Measurements from ENCODE around the gene ELP2. TPM values are rescaled to one million over a fixed set of nuclear protein-coding genes. Genes with fewer than 3 reads are reported as not detected.

The ELP2 gene
- total and polyA plus RNA-seq, 2 of the 8 experiments (the other 6 are each of a cell fraction or from before 2014, with no cell fraction given), result 55.8 to 165 TPM

DNA sequence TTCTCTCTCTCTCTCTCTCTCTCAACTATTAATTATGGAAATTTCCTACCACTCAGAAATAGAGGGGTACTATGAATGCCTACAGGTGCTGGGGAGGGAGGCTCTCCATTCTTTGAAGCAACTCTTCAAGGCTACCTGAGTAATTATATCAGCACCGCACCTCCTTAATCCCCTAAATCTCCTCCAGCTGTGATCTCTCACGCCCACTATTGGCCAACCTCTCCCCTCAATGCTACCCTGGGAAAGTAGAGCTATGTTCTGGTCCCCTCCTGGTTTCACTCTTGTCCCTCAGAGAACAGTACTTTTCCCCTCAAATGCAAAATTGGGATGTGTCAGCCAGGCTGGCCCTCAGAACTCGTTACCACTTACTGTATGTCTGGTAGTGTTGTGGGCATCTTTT lies 59.2 kb downstream of the ELP2 start:
- Histone ChIP-seq H2AK5ac (ENCODE audit: low read depth, low read length) (no peak overlapping the region), H3K9ac (replicated peaks in 1 of 4; ENCODE audit: extremely low read depth in 1 of 4, low read depth in 3 of 4, low read length in 3 of 4) (no peak overlapping the region), H3K36me3 (ENCODE audit: control insufficient read depth in 2 of 4, insufficient read depth in 4 of 4, low read length in 3 of 4) (no peaks in the 10 kb centered on the region), H2BK15ac (ENCODE audit: low read length) (no peak overlapping the region), H4K8ac (ENCODE audit: extremely low read depth, insufficient read depth, low read length) (no peak overlapping the region), H3K4ac (replicated peaks; ENCODE audit: insufficient read length, low read depth, low read length) (no peak overlapping the region), H4K20me1 (replicated peaks in 1 of 2; ENCODE audit: control insufficient read depth in 1 of 2, insufficient read depth in 2 of 2, low read length in 2 of 2) (peaks cover 0 to 2% of the 10 kb centered on the region in 2 experiments), H3K4me1 (replicated peaks in 1 of 4; ENCODE audit: control insufficient read depth in 3 of 4, insufficient read depth in 4 of 4, low read length in 3 of 4) (peaks cover 3 to 13% (median 8%) of the 10 kb centered on the region in 4 experiments), H3K79me1 (ENCODE audit: low read depth, low read length) (peaks cover 3% of the 10 kb centered on the region; the same call in 1 of the 2 replicates), H3K23me2 (ENCODE audit: low read depth, low read length) (peaks cover 15% of the 10 kb centered on the region; the same call in 1 of the 2 replicates), H2BK20ac (ENCODE audit: low read length) (no peak overlapping the region), H2BK5ac (ENCODE audit: low read depth, low read length) (no peak overlapping the region), H3K27me3 (replicated peaks in 1 of 4; ENCODE audit: control insufficient read depth in 3 of 4, extremely low read depth in 1 of 4, insufficient read depth in 3 of 4, low read length in 3 of 4) (peaks cover 0 to 39% (median 27%) of the 10 kb centered on the region in 4 experiments; a peak in 6 of 7 replicates), H3K18ac (ENCODE audit: extremely low read depth, low read length) (no peak overlapping the region), H2BK12ac (ENCODE audit: low read depth, low read length) (no peak overlapping the region; the same call in 1 of the 2 replicates), H3K4me2 (ENCODE audit: insufficient read depth in 1 of 2, low read depth in 2 of 2, low read length in 2 of 2) (peak overlapping the region; percentile 24 to 75; a peak in 3 of 4 replicates), H3K23ac (ENCODE audit: insufficient read length) (no peak overlapping the region), H4K91ac (replicated peaks; ENCODE audit: insufficient read length, low read length) (no peak overlapping the region), H2AFZ (ENCODE audit: low read length) (no peak overlapping the region), H3K27ac (ENCODE audit: low read depth, low read length) (no peak overlapping the region), H4K5ac (ENCODE audit: insufficient read length, low read depth, low read length) (no peak overlapping the region), H3K4me3 (ENCODE audit: extremely low read depth in 1 of 4, insufficient read depth in 2 of 4, low read depth in 3 of 4, low read length in 4 of 4) (peak overlapping the region in 1 of 4 experiments; percentile 75; a peak in 4 of 8 replicates), H3K9me3 (ENCODE audit: insufficient read depth in 2 of 2, low read depth in 1 of 2, low read length in 1 of 2) (no peaks in the 10 kb centered on the region), H3K56ac (replicated peaks; ENCODE audit: insufficient read length, low read depth, low read length) (no peak overlapping the region), H3K14ac (ENCODE audit: insufficient read length) (no peak overlapping the region), H2BK120ac (replicated peaks; ENCODE audit: low read depth, low read length) (no peak overlapping the region), H3K79me2 (ENCODE audit: control insufficient read depth in 1 of 2, insufficient read depth in 2 of 2, low read length in 2 of 2) (peaks cover 0 to 13% of the 10 kb centered on the region in 2 experiments; a peak in 1 of 4 replicates)
- ChIA-PET POLR2A (ENCODE audit: partially characterized antibody) (interaction anchor here (0.6 to 6.6 kb wide), 19 partner anchors 10 to 307 kb away, joined by 3 to 56 read pairs (median 5); partner anchors contain the start of genes ELP2, RPRD1A and SLC39A6), CTCF (ENCODE audit: partially characterized antibody) (interaction anchor here (0.8 to 6.7 kb wide), 19 partner anchors 10 to 387 kb away, joined by 3 to 35 read pairs (median 3); no protein-coding TSS in a partner anchor)
- TF ChIP-seq RAD21 (IDR thresholded peaks at IDR 0.05 in 1 of 2, conservative IDR thresholded peaks at IDR 0.05 in 1 of 2; ENCODE audit: low read depth in 2 of 2, low read length in 2 of 2) (peak in 1 of 2 experiments; percentile 24; a peak in 2 of 4 replicates), RNF2 (IDR thresholded peaks at IDR 0.05; ENCODE audit: borderline replicate concordance, low read depth, low read length, missing control alignments, poor library complexity, severe bottlenecking) (peak; percentile 3), SP1 (IDR thresholded peaks at IDR 0.05; ENCODE audit: low read depth, low read length) (no peak), GTF2F1 (IDR thresholded peaks at IDR 0.05; ENCODE audit: borderline replicate concordance, low read depth, low read length) (no peak), CEBPB (IDR thresholded peaks at IDR 0.05; ENCODE audit: low read depth, low read length) (peak; percentile 80)
- TF ChIP-seq, protein P1, sequence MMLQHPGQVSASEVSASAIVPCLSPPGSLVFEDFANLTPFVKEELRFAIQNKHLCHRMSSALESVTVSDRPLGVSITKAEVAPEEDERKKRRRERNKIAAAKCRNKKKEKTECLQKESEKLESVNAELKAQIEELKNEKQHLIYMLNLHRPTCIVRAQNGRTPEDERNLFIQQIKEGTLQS (IDR thresholded peaks at IDR 0.05; ENCODE audit: insufficient read depth, low read depth, low read length), result no peak
- TF ChIP-seq, protein P2, sequence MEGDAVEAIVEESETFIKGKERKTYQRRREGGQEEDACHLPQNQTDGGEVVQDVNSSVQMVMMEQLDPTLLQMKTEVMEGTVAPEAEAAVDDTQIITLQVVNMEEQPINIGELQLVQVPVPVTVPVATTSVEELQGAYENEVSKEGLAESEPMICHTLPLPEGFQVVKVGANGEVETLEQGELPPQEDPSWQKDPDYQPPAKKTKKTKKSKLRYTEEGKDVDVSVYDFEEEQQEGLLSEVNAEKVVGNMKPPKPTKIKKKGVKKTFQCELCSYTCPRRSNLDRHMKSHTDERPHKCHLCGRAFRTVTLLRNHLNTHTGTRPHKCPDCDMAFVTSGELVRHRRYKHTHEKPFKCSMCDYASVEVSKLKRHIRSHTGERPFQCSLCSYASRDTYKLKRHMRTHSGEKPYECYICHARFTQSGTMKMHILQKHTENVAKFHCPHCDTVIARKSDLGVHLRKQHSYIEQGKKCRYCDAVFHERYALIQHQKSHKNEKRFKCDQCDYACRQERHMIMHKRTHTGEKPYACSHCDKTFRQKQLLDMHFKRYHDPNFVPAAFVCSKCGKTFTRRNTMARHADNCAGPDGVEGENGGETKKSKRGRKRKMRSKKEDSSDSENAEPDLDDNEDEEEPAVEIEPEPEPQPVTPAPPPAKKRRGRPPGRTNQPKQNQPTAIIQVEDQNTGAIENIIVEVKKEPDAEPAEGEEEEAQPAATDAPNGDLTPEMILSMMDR (IDR thresholded peaks at IDR 0.05; ENCODE audit: control extremely low read depth in 1 of 3, insufficient read depth in 1 of 3, low read depth in 1 of 3, low read length in 3 of 3), result peak in 1 of 3 experiments; percentile 29; a peak in 1 of 4 replicates
- TF ChIP-seq, protein P3, sequence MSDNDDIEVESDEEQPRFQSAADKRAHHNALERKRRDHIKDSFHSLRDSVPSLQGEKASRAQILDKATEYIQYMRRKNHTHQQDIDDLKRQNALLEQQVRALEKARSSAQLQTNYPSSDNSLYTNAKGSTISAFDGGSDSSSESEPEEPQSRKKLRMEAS (IDR thresholded peaks at IDR 0.05), result no peak
- WGBS, 2 experiments (ENCODE audit: extremely low coverage in 1 of 2, insufficient coverage in 1 of 2, insufficient read length in 1 of 2, insufficient replicate concordance in 2 of 2, low coverage in 1 of 2, low lambda C conversion rate in 2 of 2, missing lambda C conversion rate in 1 of 2), result 83% methylated on average over 3 of the region's 3 CpGs; no CpG with 5 or more reads in 1 of the 2 experiments
- FAIRE-seq (no peak), DNase-seq (ENCODE audit: low read depth in 1 of 2, low spot score in 2 of 2) (peak in 1 of 2 experiments; percentile 45)
